PC-3 (cell line): ENCODE measurements around the gene PDE2A. TPM values are rescaled to one million over a fixed set of nuclear protein-coding genes. Genes with fewer than 3 reads are reported as not detected.

ENCODE experiments used
- ATAC-seq: fragments of 200-7000 bp; cut with Tn5 transposase; 2 replicates; pipeline ENCODE4 v1.9.1; 2020; ENCODE audit warnings: mild to moderate bottlenecking, moderate library complexity
- BruUV-seq: library from RNA; stranded (reverse); fragments of 400-500 nt; replicated peaks from 2 replicates; lab custom pipeline; 2021; lab: Mats Ljungman, UMichigan
- CTCF ChIA-PET: fragments of 300-600 bp; sonication (Branson Sonifier 250); formaldehyde crosslinking; loops from one replicate; lab custom pipeline; 2022; ENCODE audit warnings: antibody characterized with exemption; lab: Charles Lee
- POLR2A ChIA-PET: fragments of 300-600 bp; sonication (Branson Sonifier 250); formaldehyde crosslinking; loops from one replicate; lab custom pipeline; 2022; ENCODE audit warnings: antibody characterized with exemption; ENCODE audit not compliant: unreplicated experiment; lab: Charles Lee
- DNase-seq: peaks from one replicate; pipeline ENCODE4 v3.0.0-alpha.2; 2015
- H2AFZ ChIP-seq: fragments of 300-600 bp; sonication (generic); 2 replicates; pipeline ENCODE4 v1.6.0; 2016; ENCODE audit warnings: antibody characterized with exemption, low read length
- H3F3A ChIP-seq: fragments of 300-600 bp; sonication (generic); one replicate; pipeline ENCODE4 v1.6.0; 2017; ENCODE audit warnings: antibody characterized with exemption, low read length, control low read depth, mild to moderate bottlenecking; ENCODE audit not compliant: unreplicated experiment
- H3K27ac ChIP-seq: fragments of 300-600 bp; sonication (generic); 2 replicates; pipeline ENCODE4 v1.5.1; 2016; ENCODE audit warnings: mild to moderate bottlenecking, low read length
- H3K27me3 ChIP-seq: fragments of 300-600 bp; sonication (generic); 2 replicates; pipeline ENCODE4 v1.6.1; 2016; ENCODE audit warnings: low read length, mixed read lengths
- H3K36me3 ChIP-seq: fragments of 300-600 bp; sonication (generic); 2 replicates; pipeline ENCODE4 v1.6.1; 2016; ENCODE audit warnings: low read depth, mixed run types, low read length, mixed read lengths
- H3K4me1 ChIP-seq: fragments of 300-600 bp; sonication (generic); 2 replicates; pipeline ENCODE4 v1.5.1; 2016; ENCODE audit warnings: low read length; ENCODE audit not compliant: insufficient read depth
- H3K4me2 ChIP-seq: fragments of 300-600 bp; sonication (generic); 2 replicates; pipeline ENCODE4 v1.6.0; 2016; ENCODE audit warnings: low read length
- H3K4me3 ChIP-seq: fragments of 300-600 bp; sonication (generic); 2 replicates; pipeline ENCODE4 v1.5.1; 2016; ENCODE audit warnings: mild to moderate bottlenecking, low read length, mixed read lengths
- H3K79me2 ChIP-seq: fragments of 300-600 bp; sonication (generic); 2 replicates; pipeline ENCODE4 v1.6.1; 2017; ENCODE audit warnings: low read length, mixed read lengths
- H3K9ac ChIP-seq: fragments of 300-600 bp; sonication (generic); 2 replicates; pipeline ENCODE4 v1.6.0; 2016; ENCODE audit warnings: mild to moderate bottlenecking, low read length
- H3K9me2 ChIP-seq: fragments of 300-600 bp; sonication (generic); replicated peaks from 2 replicates; pipeline ENCODE4 v1.6.1; 2016; ENCODE audit warnings: mixed run types, low read length, mixed read lengths
- H3K9me3 ChIP-seq: fragments of 300-600 bp; sonication (generic); 2 replicates; pipeline ENCODE4 v1.6.1; 2016; ENCODE audit warnings: low read length, mixed read lengths
- H4K20me1 ChIP-seq: fragments of 300-600 bp; sonication (generic); 2 replicates; pipeline ENCODE4 v1.6.1; 2016; ENCODE audit warnings: low read length, mixed read lengths
- EZH2 ChIP-seq: fragments of 300-600 bp; sonication (generic); IDR thresholded peaks from one replicate; pipeline ENCODE4 v1.6.1; 2017; ENCODE audit warnings: antibody characterized with exemption, mild to moderate bottlenecking, low read length; ENCODE audit not compliant: unreplicated experiment
- EZH2phosphoT487 ChIP-seq: fragments of 300-600 bp; sonication (generic); IDR thresholded peaks from 2 replicates; pipeline ENCODE4 v1.6.1; 2018; ENCODE audit warnings: mild to moderate bottlenecking, antibody characterized with exemption, low read length, borderline replicate concordance
- intact Hi-C: fragments of 100-400 bp; cut with micrococcal nuclease; formaldehyde crosslinking; loops from 2 replicates; pipeline ENCODE4 v1.9.0; 2023
- total RNA-seq: library from RNA; depleted of rRNA; stranded (reverse); fragments of >200 nt; gene quantifications from 2 replicates; pipeline ENCODE4 v1.2.3, GENCODE V29; 2014
- TF ChIP-seq, protein P1 (sequence below): fragments of 300-600 bp; sonication (generic); conservative IDR thresholded peaks from 2 replicates; pipeline ENCODE4 v1.5.1; 2017; ENCODE audit warnings: antibody characterized with exemption, low read depth, mild to moderate bottlenecking, low read length

PDE2A gene
- total RNA-seq, 1 experiment from 2014 or later = 2.6 TPM

DNA sequence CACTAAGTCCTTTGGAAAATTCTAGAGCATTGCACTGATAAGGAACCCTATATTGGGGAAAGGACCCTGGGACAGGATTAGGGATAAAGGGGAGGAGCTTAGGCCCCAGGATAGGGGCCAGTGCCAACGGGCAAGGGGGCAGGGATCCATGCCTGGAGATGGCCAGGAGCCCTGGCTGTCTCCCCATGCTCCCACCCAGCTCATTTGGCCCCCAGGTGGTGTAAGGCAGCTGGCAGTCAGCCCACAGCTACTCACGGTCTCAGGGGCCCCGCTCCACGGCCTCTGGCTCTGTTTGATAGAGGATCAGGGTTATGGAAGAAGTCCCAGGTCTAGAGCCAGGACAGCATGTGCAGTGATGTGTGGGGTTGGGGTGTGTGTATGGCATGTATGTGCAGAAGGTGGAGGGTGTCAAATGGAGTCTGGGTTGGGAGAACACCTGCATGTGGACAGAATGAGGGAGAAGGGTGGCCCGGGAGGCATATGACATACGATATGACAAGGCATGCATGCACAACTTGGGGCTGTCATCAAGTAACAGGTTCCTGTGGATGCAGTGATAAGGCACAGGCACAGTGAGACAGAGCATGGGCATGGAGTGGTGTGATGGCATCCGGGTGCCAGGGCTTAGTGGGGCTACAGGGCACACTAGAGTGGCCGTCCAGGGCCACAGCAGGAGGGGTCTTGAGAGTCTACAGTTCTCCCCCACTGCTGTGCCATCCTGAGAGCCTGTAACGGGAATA, 18.4 kb upstream of the PDE2A start:
- CTCF ChIA-PET = no interaction called here

DNA sequence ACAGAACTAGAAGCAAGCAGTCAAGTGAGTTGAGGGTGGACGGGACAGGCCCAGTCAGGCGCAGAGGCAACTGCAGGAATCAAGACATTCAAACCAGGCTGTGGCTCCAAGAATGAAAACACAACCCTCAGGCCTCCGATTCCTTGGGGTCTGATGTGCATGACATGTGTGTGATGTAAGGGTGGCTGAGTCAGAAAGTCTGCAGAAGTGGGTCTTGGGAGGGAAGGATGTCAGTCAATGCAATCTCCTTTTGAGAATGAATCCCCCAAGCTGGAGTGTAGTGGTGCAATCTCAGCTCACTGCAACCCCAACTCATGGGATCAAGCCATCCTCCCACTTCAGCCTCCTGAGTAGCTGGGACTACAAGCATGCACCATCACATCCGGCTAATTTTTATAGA, 15.9 kb upstream of the PDE2A start:
- intact Hi-C loops = no loop called here
- H3K9me2 ChIP-seq = no peaks in the 10 kb centered on the region
- DNase-seq (no peak), ATAC-seq (no peak)
- no peaks in the 10 kb centered on the region for H3K9me3 ChIP-seq
- no peak overlapping the region for H3K27ac ChIP-seq
- H3K9ac ChIP-seq = no peak overlapping the region
- H3F3A ChIP-seq = no peaks in the 10 kb centered on the region
- H3K4me1 ChIP-seq = no peaks in the 10 kb centered on the region
- H2AFZ ChIP-seq = no peak overlapping the region
- POLR2A ChIA-PET = no interaction called here
- TF ChIP-seq, protein P1, sequence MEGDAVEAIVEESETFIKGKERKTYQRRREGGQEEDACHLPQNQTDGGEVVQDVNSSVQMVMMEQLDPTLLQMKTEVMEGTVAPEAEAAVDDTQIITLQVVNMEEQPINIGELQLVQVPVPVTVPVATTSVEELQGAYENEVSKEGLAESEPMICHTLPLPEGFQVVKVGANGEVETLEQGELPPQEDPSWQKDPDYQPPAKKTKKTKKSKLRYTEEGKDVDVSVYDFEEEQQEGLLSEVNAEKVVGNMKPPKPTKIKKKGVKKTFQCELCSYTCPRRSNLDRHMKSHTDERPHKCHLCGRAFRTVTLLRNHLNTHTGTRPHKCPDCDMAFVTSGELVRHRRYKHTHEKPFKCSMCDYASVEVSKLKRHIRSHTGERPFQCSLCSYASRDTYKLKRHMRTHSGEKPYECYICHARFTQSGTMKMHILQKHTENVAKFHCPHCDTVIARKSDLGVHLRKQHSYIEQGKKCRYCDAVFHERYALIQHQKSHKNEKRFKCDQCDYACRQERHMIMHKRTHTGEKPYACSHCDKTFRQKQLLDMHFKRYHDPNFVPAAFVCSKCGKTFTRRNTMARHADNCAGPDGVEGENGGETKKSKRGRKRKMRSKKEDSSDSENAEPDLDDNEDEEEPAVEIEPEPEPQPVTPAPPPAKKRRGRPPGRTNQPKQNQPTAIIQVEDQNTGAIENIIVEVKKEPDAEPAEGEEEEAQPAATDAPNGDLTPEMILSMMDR = no peak
- no peak for TF ChIP-seq EZH2phosphoT487
- CTCF ChIA-PET = no interaction called here
- no peaks in the 10 kb centered on the region for H4K20me1 ChIP-seq
- H3K4me2 ChIP-seq = no peak overlapping the region
- no TSS peak for BruUV-seq
- peaks cover 30% of the 10 kb centered on the region for H3K36me3 ChIP-seq
- H3K27me3 ChIP-seq = no peaks in the 10 kb centered on the region
- no peaks in the 10 kb centered on the region for H3K79me2 ChIP-seq
- no peak overlapping the region for H3K4me3 ChIP-seq

More for the DNA sequence above, 18.4 kb upstream of the PDE2A start:
- H3K4me1 ChIP-seq = no peaks in the 10 kb centered on the region
- no peak overlapping the region for H3K27ac ChIP-seq
- TF ChIP-seq, protein P1 = no peak
- no peak for TF ChIP-seq EZH2phosphoT487
- DNase-seq (no peak), ATAC-seq (no peak)
- no TSS peak for BruUV-seq
- H3K36me3 ChIP-seq = peaks cover 38% of the 10 kb centered on the region
- H3K9ac ChIP-seq = no peak overlapping the region
- H3K27me3 ChIP-seq = no peaks in the 10 kb centered on the region
- no peaks in the 10 kb centered on the region for H3K9me2 ChIP-seq
- no peak overlapping the region for H2AFZ ChIP-seq
- H3K4me3 ChIP-seq = no peak overlapping the region
- H4K20me1 ChIP-seq = no peaks in the 10 kb centered on the region
- no peaks in the 10 kb centered on the region for H3F3A ChIP-seq
- no peaks in the 10 kb centered on the region for H3K79me2 ChIP-seq
- POLR2A ChIA-PET = no interaction called here
- no peak overlapping the region for H3K4me2 ChIP-seq
- H3K9me3 ChIP-seq = no peaks in the 10 kb centered on the region
- intact Hi-C loops = no loop called here

DNA sequence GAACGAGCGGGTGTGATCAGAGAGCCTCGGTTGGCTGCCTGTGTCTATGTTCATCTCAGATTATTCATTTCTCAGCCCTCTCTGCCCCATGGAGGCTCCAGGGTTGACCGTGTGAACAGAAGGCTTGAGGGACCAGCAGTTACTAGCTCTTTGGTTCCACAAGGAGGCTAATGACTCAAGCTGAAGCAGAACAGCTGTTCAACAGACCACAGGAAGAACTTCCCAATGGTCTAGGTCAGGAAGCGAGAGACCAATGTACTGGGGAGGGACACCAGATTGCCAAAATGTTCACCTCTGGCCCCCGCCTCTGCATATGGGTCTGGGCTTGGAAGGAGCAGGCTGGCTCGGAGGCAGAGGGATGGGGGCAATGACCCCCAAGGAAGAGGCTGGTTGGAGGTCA, 14.7 kb upstream of the PDE2A start:
- no peaks in the 10 kb centered on the region for H3K79me2 ChIP-seq
- H3K9me3 ChIP-seq = no peaks in the 10 kb centered on the region
- no peak overlapping the region for H3K27ac ChIP-seq
- no peak for TF ChIP-seq EZH2phosphoT487
- TF ChIP-seq, protein P1 = no peak
- no peak for TF ChIP-seq EZH2
- ChIA-PET POLR2A (no interaction called here), CTCF (no interaction called here)
- no peaks in the 10 kb centered on the region for H3K27me3 ChIP-seq
- DNase-seq (no peak), ATAC-seq (no peak)
- BruUV-seq = no TSS peak
- no peaks in the 10 kb centered on the region for H3K9me2 ChIP-seq
- H3K4me3 ChIP-seq = no peak overlapping the region
- peaks cover 21% of the 10 kb centered on the region for H3K36me3 ChIP-seq
- H3K4me2 ChIP-seq = no peak overlapping the region
- H2AFZ ChIP-seq = no peak overlapping the region
- no peaks in the 10 kb centered on the region for H4K20me1 ChIP-seq
- H3K4me1 ChIP-seq = no peaks in the 10 kb centered on the region; the same call in 1 of the 2 replicates
- H3F3A ChIP-seq = no peaks in the 10 kb centered on the region
- H3K9ac ChIP-seq = no peak overlapping the region
- intact Hi-C loops = no loop called here
